Activated CD4-positive, alpha-beta memory T cell treated with anti-CD3 and anti-CD28 coated beads for 36 hours (primary cell): ENCODE data around the gene PLEKHF1. TPM values are rescaled to one million over a fixed set of nuclear protein-coding genes. Genes with fewer than 3 reads are reported as not detected.
"Not testable (repeated sequence)": the region's sequence is repeated elsewhere in the genome, so short reads cannot be mapped to it uniquely, and the experiment has no call there.

Source experiments
- CTCF ChIA-PET: fragments of 350-600 bp; sonication (Branson Sonifier 250); formaldehyde crosslinking; loops from one replicate; lab custom pipeline; 2021; ENCODE audit warnings: antibody characterized with exemption, inconsistent platforms; lab: Charles Lee
- POLR2A ChIA-PET: fragments of 350-600 bp; sonication (Branson Sonifier 250); formaldehyde crosslinking; loops from one replicate; lab custom pipeline; 2021; ENCODE audit warnings: antibody characterized with exemption; lab: Charles Lee
- DNase-seq: peaks from one replicate; pipeline ENCODE4 v3.0.0-alpha.2; 2020
- H3K27ac Mint-ChIP-seq: one replicate; pipeline ENCODE4 v1.8.0; 2021; ENCODE audit warnings: mixed read lengths
- H3K27me3 Mint-ChIP-seq: one replicate; pipeline ENCODE4 v1.8.0; 2021; ENCODE audit warnings: mixed read lengths
- H3K36me3 Mint-ChIP-seq: one replicate; pipeline ENCODE4 v1.8.0; 2021; ENCODE audit warnings: mixed read lengths
- H3K4me1 Mint-ChIP-seq: one replicate; pipeline ENCODE4 v1.8.0; 2021; ENCODE audit warnings: low read depth, mixed read lengths
- H3K4me3 Mint-ChIP-seq: one replicate; pipeline ENCODE4 v1.8.0; 2021; ENCODE audit warnings: mild to moderate bottlenecking, mixed read lengths
- H3K9me3 Mint-ChIP-seq: one replicate; pipeline ENCODE4 v1.8.0; 2021; ENCODE audit warnings: mixed read lengths
- intact Hi-C: fragments of 100-400 bp; cut with micrococcal nuclease; formaldehyde crosslinking; loops from one replicate; pipeline ENCODE4 v1.15.1; 2023
- total RNA-seq, 2 experiments: library from RNA; stranded (reverse); gene quantifications; one replicate each; pipeline ENCODE4 v1.2.3, GENCODE V29; 2021

PLEKHF1 gene
- total RNA-seq, 2 experiments from 2014 or later = 23.6 to 24.3 TPM

- ChIA-PET CTCF (interaction anchor here (0.6 to 8.3 kb wide), 8 partner anchors 14 to 213 kb away, joined by 3 to 62 read pairs (median 7); partner anchors contain the start of genes PLEKHF1 and POP4), POLR2A (interaction anchor here (0.7 to 2.7 kb wide), 7 partner anchors 14 to 90 kb away, joined by 3 to 16 read pairs (median 4); partner anchors contain the start of genes C19orf12, PLEKHF1 and POP4)
- H3K4me3 Mint-ChIP-seq = peak overlapping the region; percentile 79
- H3K36me3 Mint-ChIP-seq = no peaks in the 10 kb centered on the region
- no peak for DNase-seq
- no peaks in the 10 kb centered on the region for H3K27me3 Mint-ChIP-seq
- intact Hi-C loops = no loop called here
- peaks cover 43% of the 10 kb centered on the region for H3K4me1 Mint-ChIP-seq
- H3K9me3 Mint-ChIP-seq = no peaks in the 10 kb centered on the region
- H3K27ac Mint-ChIP-seq = peak overlapping the region; percentile 82
Observed at GRCh38 chr19:29624489-29625185, 40.6 kb upstream of the PLEKHF1 start.

DNA sequence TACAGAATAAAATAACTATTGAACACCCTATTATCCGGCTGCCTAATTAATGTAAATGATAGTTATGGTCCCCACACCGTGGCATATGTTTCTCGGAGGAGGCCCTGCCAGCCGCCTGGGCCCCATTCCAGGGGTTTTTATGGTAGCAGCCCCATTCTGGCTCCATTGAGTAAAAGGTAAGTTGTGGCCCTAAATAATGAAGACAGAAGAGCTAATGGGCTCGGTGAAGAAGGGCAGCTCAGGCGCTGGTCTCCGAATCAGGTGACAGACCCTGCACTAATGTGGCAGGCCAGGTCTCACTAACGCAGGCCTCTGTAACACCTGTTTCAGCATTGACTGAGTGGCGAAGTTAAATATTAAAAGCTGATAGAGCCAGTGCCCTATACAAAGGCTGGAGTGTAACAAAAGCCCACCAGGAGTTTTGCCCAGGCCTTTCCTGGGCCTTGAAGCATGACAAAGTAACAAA lies 40.0 kb upstream of the PLEKHF1 start:
- intact Hi-C loops = no loop called here
- no peak overlapping the region for H3K27ac Mint-ChIP-seq
- no peak for DNase-seq
- no peaks in the 10 kb centered on the region for H3K36me3 Mint-ChIP-seq
- H3K4me3 Mint-ChIP-seq = no peak overlapping the region
- H3K27me3 Mint-ChIP-seq = no peaks in the 10 kb centered on the region
- ChIA-PET POLR2A (interaction anchor here (2.7 kb wide), 1 partner anchor 19 kb away, joined by 16 read pairs; the partner anchor contains the start of gene POP4), CTCF (interaction anchor here (0.6 to 8.3 kb wide), 4 partner anchors 15 to 69 kb away, joined by 3 to 62 read pairs (median 14); no protein-coding TSS in a partner anchor)
- H3K4me1 Mint-ChIP-seq = peaks cover 42% of the 10 kb centered on the region
- H3K9me3 Mint-ChIP-seq = no peaks in the 10 kb centered on the region

GRCh38 chr19:29626386-29626785 lies 38.9 kb upstream of the PLEKHF1 start:
- DNase-seq = no peak
- intact Hi-C loops = no loop called here
- CTCF ChIA-PET = interaction anchor here (8.3 kb wide), 1 partner anchor 16 kb away, joined by 62 read pairs; no protein-coding TSS in a partner anchor
- Mint-ChIP-seq H3K27ac (no peak overlapping the region), H3K36me3 (no peaks in the 10 kb centered on the region), H3K9me3 (no peaks in the 10 kb centered on the region), H3K4me1 (peaks cover 31% of the 10 kb centered on the region), H3K4me3 (no peak overlapping the region), H3K27me3 (no peaks in the 10 kb centered on the region)
- POLR2A ChIA-PET = no interaction called here

GRCh38 chr19:29626832-29627231 lies 38.4 kb upstream of the PLEKHF1 start:
- POLR2A ChIA-PET, intact Hi-C loops, H3K9me3 Mint-ChIP-seq: not testable (repeated sequence)

GRCh38 chr19:29628661-29629385 lies 36.4 kb upstream of the PLEKHF1 start:
- DNase-seq = no peak
- POLR2A ChIA-PET = interaction anchor here (1.3 kb wide), 1 partner anchor 37 kb away, joined by 4 read pairs; the partner anchor contains the start of gene PLEKHF1
- CTCF ChIA-PET = no interaction called here
- Mint-ChIP-seq H3K36me3 (no peaks in the 10 kb centered on the region), H3K9me3 (no peaks in the 10 kb centered on the region), H3K27me3 (no peaks in the 10 kb centered on the region), H3K4me3 (no peak overlapping the region), H3K27ac (no peak overlapping the region), H3K4me1 (peaks cover 6% of the 10 kb centered on the region)
- intact Hi-C loops = no loop called here

More at GRCh38 chr19:29626832-29627231, 38.4 kb upstream of the PLEKHF1 start:
- H3K27me3 Mint-ChIP-seq, H3K4me3 Mint-ChIP-seq, H3K27ac Mint-ChIP-seq, DNase-seq, H3K36me3 Mint-ChIP-seq: not testable (repeated sequence)
- peaks cover 26% of the 10 kb centered on the region for H3K4me1 Mint-ChIP-seq
- CTCF ChIA-PET = interaction anchor here (1.1 kb wide), 1 partner anchor 16 kb away, joined by 3 read pairs; no protein-coding TSS in a partner anchor

- Mint-ChIP-seq H3K4me3 (no peak overlapping the region), H3K36me3 (no peaks in the 10 kb centered on the region), H3K27ac (no peak overlapping the region), H3K4me1 (no peaks in the 10 kb centered on the region), H3K27me3 (no peaks in the 10 kb centered on the region), H3K9me3 (no peaks in the 10 kb centered on the region)
- no peak for DNase-seq
- POLR2A ChIA-PET = interaction anchor here (1.3 kb wide), 1 partner anchor 35 kb away, joined by 4 read pairs; the partner anchor contains the start of gene PLEKHF1
- intact Hi-C loops = no loop called here
- CTCF ChIA-PET = no interaction called here
Observed at GRCh38 chr19:29629836-29630534, 35.3 kb upstream of the PLEKHF1 start.

DNA sequence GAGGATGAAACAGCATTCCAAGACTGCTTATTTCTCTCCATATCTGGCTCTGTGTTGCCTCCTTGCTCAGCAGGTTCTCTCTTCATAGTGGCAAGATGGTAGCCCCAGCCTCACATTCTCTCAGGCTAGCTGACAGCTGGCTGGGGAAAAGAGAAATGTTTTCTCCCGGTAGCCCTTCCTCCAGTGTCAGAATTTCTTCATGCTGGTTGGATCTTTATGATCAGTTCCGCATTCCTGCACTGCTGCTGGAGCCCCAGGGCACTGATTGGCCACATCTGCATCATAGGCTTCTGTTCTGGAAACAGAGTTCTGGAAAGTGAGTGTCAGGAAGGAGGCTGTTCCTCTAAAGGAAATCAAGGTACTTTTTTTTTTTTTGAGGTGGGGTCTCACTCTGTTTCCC lies 34.6 kb upstream of the PLEKHF1 start:
- no peak for DNase-seq
- ChIA-PET CTCF (no interaction called here), POLR2A (no interaction called here)
- Mint-ChIP-seq H3K27ac (no peak overlapping the region), H3K27me3 (no peaks in the 10 kb centered on the region), H3K36me3 (no peaks in the 10 kb centered on the region), H3K9me3 (no peaks in the 10 kb centered on the region), H3K4me3 (no peak overlapping the region), H3K4me1 (no peaks in the 10 kb centered on the region)
- intact Hi-C loops = no loop called here

- no peak overlapping the region for H3K27ac Mint-ChIP-seq
- CTCF ChIA-PET = no interaction called here
- intact Hi-C loops = no loop called here
Observed at GRCh38 chr19:29631450-29631849, 33.8 kb upstream of the PLEKHF1 start.

DNA sequence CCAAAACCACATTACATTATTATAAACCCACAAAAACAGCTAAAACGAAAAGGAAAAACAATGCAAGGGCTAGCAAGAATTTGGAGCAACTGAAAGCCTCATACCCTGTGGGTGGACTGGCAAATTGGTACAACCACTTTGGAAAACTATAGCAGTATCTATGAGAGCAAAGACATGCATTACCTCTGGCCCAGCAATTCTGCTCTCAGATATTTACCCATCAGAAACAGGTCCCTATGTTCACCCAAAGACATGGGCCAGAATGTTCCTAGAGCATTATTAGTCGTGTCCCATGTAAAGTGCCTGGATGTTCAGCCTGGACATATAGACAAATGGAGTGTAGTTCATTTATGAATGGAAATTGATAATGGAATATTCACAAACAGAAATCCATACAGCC lies 31.3 kb upstream of the PLEKHF1 start:
- H3K4me1 Mint-ChIP-seq = no peaks in the 10 kb centered on the region
- CTCF ChIA-PET = no interaction called here
- POLR2A ChIA-PET = no interaction called here
- H3K27ac Mint-ChIP-seq = no peak overlapping the region
- no peaks in the 10 kb centered on the region for H3K9me3 Mint-ChIP-seq
- DNase-seq = no peak
- intact Hi-C loops = no loop called here
- H3K4me3 Mint-ChIP-seq = no peak overlapping the region
- H3K27me3 Mint-ChIP-seq = no peaks in the 10 kb centered on the region
- no peaks in the 10 kb centered on the region for H3K36me3 Mint-ChIP-seq

More at GRCh38 chr19:29631450-29631849, 33.8 kb upstream of the PLEKHF1 start:
- Mint-ChIP-seq H3K4me3 (no peak overlapping the region), H3K36me3 (no peaks in the 10 kb centered on the region), H3K27me3 (no peaks in the 10 kb centered on the region), H3K4me1 (no peaks in the 10 kb centered on the region), H3K9me3 (no peaks in the 10 kb centered on the region)
- no peak for DNase-seq
- POLR2A ChIA-PET = no interaction called here

DNA sequence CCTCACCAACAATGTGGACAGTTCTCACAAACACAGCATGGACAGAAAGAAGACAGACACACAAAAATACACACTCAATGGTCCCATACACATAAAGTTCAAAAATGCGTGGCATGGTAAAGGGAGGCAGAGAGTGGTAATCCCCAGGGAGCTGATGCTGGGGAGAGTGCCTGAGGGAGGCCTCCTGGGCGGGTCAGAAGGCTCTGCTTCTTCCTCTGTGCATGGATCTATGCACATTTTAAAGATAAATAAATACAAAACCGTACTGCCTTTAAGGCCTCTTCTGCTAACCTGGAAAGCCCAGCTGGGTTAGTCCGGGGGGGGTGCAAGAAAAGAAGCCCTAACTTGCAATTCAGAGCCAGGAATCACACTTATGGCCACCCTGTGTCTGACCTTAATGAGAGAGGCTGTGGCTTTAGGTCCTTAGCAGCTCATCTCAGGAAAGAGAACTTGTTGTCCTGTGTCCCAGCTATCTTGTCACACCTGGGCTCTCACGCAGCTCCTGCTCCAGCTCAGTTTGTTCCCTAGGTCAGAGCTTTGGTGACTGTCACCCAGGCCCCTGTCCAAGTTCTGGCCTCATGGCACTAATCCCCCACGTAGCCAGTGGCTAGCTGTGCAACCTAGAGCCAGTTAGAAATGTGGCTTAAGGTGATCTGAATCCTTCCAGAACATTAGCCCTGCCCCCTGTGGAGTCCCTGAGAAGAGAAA lies 30.7 kb upstream of the PLEKHF1 start:
- intact Hi-C loops = no loop called here
- no peaks in the 10 kb centered on the region for H3K9me3 Mint-ChIP-seq
- no peaks in the 10 kb centered on the region for H3K4me1 Mint-ChIP-seq
- CTCF ChIA-PET = no interaction called here
- H3K27me3 Mint-ChIP-seq = no peaks in the 10 kb centered on the region
- no peak overlapping the region for H3K27ac Mint-ChIP-seq
- no peaks in the 10 kb centered on the region for H3K36me3 Mint-ChIP-seq
- no peak for DNase-seq
- POLR2A ChIA-PET = interaction anchor here (0.7 kb wide), 1 partner anchor 35 kb away, joined by 3 read pairs; no protein-coding TSS in a partner anchor
- no peak overlapping the region for H3K4me3 Mint-ChIP-seq

GRCh38 chr19:29635963-29636362 lies 29.3 kb upstream of the PLEKHF1 start:
- H3K27me3 Mint-ChIP-seq = no peaks in the 10 kb centered on the region
- no peaks in the 10 kb centered on the region for H3K4me1 Mint-ChIP-seq
- H3K36me3 Mint-ChIP-seq = no peaks in the 10 kb centered on the region
- DNase-seq = no peak
- no peak overlapping the region for H3K27ac Mint-ChIP-seq
- H3K9me3 Mint-ChIP-seq = no peaks in the 10 kb centered on the region
- ChIA-PET POLR2A (no interaction called here), CTCF (no interaction called here)
- intact Hi-C loops = no loop called here
- H3K4me3 Mint-ChIP-seq = no peak overlapping the region
